Pancreas (tissue), 10 donors: ENCODE data around the gene HS3ST6. TPM values are rescaled to one million over a fixed set of nuclear protein-coding genes. Genes with fewer than 3 reads are reported as not detected.
"Not testable (repeated sequence)": the region's sequence is repeated elsewhere in the genome, so short reads cannot be mapped to it uniquely, and the experiment has no call there.

Source experiments
- ATAC-seq, 4 donors: fragments of 200-7000 bp; cut with Tn5 transposase; one replicate each; pipeline versions ENCODE4 v1.8.0 to v1.9.1; 2020; ENCODE audit warnings: mild to moderate bottlenecking in 4 of 4, moderate library complexity in 4 of 4
- DNase-seq, 6 donors: peaks; one replicate each; pipeline ENCODE4 v3.0.0-alpha.2; 2020
- FAIRE-seq: peaks from 2 replicates; lab custom pipeline; 2012; peaks lifted over from hg19 to GRCh38; lab: Jason Lieb, UNC
- H3K27ac ChIP-seq, 4 donors: fragments of 200-600 bp; sonication (generic); 1 replicate in 3 of 4; 2 replicates in 1 of 4; pipeline versions ENCODE4 v1.5.0 to v1.8.0; 2020
- H3K27me3 ChIP-seq, 4 donors: fragments of 200-600 bp; one replicate each; pipeline ENCODE4 v1.8.0; 2021
- H3K36me3 ChIP-seq, 3 donors: fragments of 200-600 bp; sonication (generic) in 1 of 3; one replicate each; pipeline versions ENCODE4 v1.5.0 to v1.8.0; 2020 to 2021
- H3K4me1 ChIP-seq, 3 donors: fragments of 200-600 bp; one replicate each; pipeline ENCODE4 v1.8.0; 2021
- H3K4me3 ChIP-seq, 4 donors: fragments of 200-600 bp; sonication (generic) in 2 of 4; one replicate each; pipeline versions ENCODE4 v1.5.0 to v1.8.0; 2020 to 2021
- H3K9me3 ChIP-seq, 4 donors: fragments of 200-600 bp; one replicate each; pipeline ENCODE4 v1.8.0; 2021
- WGBS, 2 donors: extraction: QIAGEN DNeasy Blood & Tissue Kit; methylation state at CpG; one replicate each; pipeline ENCODE4 v1.1.7; 2013; 5-methylcytosine and 5-hydroxymethylcytosine counted together
- intact Hi-C, 3 donors: fragments of 100-400 bp; cut with DNase I; formaldehyde crosslinking; loops; one replicate each; pipeline versions ENCODE4 v1.11.1 to v1.14.2; 2022
- polyA plus RNA-seq, 2 donors: library from polyadenylated mRNA; stranded (reverse); fragments of 200-250 nt; gene quantifications; one replicate each; pipeline ENCODE4 v1.2.3, GENCODE V29; 2013
- total RNA-seq, 6 donors: library from RNA; stranded (reverse); fragmentation: NEBNext Ultra II Directional in 4 of 6; extraction: Animal tissue kit (Norgen Biotek cat#: 25700) in 4 of 6; gene quantifications; one replicate each; pipeline versions ENCODE4 v1.2.1 to v1.2.4, GENCODE V29; 2021 to 2023
- TF ChIP-seq, protein P1 (sequence below), 4 donors: fragments of 200-600 bp; sonication (generic) in 3 of 4; IDR thresholded peaks; one replicate each; pipeline versions ENCODE4 v1.5.0 to v1.8.0; 2021; ENCODE audit warnings: antibody characterized with exemption in 4 of 4
- donor health status: healthy with polysubstance abuse.
- donor health status: DM: no; HTN: no; CAD: no; lungs with moderate emphysema.
- donor health status: DM: no; HTN: no; CAD: no.
- donor health status: control.
- donor health status: control.
- donor health status: Bipolar disorder and iron deficiency.
- donor health status: DM: yes; HTN: yes; CAD: no.
- donor health status: DM: no; HTN: no; CAD: no.
- donor health status: DM: no; HTN: no; CAD: no.
- donor health status: DM: yes; HTN: yes; CAD: no.

Gene HS3ST6
- total and polyA plus RNA-seq, 8 donors: 0.11 TPM; not detected in 7

DNA sequence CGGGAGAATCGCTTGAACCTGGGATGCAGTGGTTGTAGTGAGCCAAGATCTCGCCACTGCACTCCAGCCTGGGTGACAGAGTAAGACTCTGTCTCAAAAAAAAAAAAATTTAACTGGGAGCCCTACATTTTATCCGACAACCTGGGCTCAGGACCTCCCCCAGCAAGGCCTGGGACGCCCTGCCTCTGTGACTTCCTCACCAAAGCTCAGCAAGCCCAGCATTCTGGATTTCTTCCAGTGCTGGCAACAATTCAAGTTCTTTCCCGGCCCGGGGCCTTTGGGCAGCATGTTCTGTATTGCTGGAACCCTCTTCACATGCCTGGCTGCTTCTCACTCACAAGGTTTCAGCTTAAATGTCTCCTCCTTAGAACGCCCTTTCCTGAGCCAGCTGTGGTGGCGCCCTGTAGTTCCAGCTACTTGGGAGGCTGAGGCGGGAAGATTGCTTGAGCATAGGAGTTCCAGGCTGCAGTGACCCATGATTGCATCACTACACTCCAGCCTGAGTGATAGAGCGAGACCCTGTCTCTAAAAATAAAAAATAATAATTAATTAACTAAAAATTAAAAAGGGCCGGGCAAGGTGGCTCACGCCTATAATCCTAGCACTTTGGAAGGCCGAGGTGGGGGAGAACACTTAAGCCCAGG, 30.4 kb downstream of the HS3ST6 start:
- no peaks in the 10 kb centered on the region for H3K27me3 ChIP-seq

DNA sequence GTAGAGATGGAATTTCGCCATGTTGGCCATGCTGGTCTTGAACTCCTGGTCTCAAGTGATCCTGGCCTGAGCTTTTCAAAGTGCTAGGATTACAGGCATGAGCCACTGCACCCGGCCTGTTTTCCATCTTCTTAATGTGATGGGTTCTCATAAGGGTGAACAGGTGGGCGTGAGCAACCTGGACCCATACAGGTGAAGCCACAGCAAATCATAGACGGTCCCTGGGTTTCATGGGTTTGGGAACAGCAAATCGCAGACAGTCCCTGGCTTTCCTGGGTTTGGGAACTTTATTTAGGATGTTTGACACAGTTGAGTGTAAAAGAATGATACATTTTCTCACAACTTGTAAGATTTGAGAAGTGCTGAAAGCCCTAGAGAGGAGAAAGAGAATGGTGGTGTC, 33.3 kb downstream of the HS3ST6 start:
- ATAC-seq (no peak), FAIRE-seq (no peak), DNase-seq (peak in 1 of 6 donors; percentile 15)
- WGBS, 2 donors: 77 to 83% methylated on average over 5 of the region's 5 CpGs
- Histone ChIP-seq H3K9me3 (no peaks in the 10 kb centered on the region), H3K4me1 (no peaks in the 10 kb centered on the region), H3K27me3 (no peaks in the 10 kb centered on the region), H3K4me3 (no peak overlapping the region), H3K36me3 (no peaks in the 10 kb centered on the region), H3K27ac (no peak overlapping the region)
- intact Hi-C loops: no loop called here
- TF ChIP-seq, protein P1, sequence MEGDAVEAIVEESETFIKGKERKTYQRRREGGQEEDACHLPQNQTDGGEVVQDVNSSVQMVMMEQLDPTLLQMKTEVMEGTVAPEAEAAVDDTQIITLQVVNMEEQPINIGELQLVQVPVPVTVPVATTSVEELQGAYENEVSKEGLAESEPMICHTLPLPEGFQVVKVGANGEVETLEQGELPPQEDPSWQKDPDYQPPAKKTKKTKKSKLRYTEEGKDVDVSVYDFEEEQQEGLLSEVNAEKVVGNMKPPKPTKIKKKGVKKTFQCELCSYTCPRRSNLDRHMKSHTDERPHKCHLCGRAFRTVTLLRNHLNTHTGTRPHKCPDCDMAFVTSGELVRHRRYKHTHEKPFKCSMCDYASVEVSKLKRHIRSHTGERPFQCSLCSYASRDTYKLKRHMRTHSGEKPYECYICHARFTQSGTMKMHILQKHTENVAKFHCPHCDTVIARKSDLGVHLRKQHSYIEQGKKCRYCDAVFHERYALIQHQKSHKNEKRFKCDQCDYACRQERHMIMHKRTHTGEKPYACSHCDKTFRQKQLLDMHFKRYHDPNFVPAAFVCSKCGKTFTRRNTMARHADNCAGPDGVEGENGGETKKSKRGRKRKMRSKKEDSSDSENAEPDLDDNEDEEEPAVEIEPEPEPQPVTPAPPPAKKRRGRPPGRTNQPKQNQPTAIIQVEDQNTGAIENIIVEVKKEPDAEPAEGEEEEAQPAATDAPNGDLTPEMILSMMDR (IDR thresholded peaks at IDR 0.05): no peak

More for the DNA sequence above, 30.4 kb downstream of the HS3ST6 start:
- no peak for FAIRE-seq
- no peak overlapping the region for H3K4me3 ChIP-seq
- no peaks in the 10 kb centered on the region for H3K36me3 ChIP-seq
- intact Hi-C loops: no loop called here
- H3K4me1 ChIP-seq: no peaks in the 10 kb centered on the region
- TF ChIP-seq, protein P1 (IDR thresholded peaks at IDR 0.05): no peak
- peak in 2 of 6 donors; percentile 13 to 18 for DNase-seq
- no peak overlapping the region for H3K27ac ChIP-seq
- ATAC-seq: no peak
- WGBS, 2 donors: 74 to 80% methylated on average over 14 of the region's 14 CpGs
- H3K9me3 ChIP-seq: no peaks in the 10 kb centered on the region

- DNase-seq (peak in 2 of 6 donors; percentile 20 to 29), FAIRE-seq (no peak)
- TF ChIP-seq, protein P1 (IDR thresholded peaks at IDR 0.05): no peak
These were observed 34.0 kb downstream of the HS3ST6 start for GRCh38 chr16:1884155-1884760.

GRCh38 chr16:1881172-1881571, 37.0 kb downstream of the HS3ST6 start:
- H3K36me3 ChIP-seq, H3K27me3 ChIP-seq, intact Hi-C loops, H3K4me1 ChIP-seq, H3K27ac ChIP-seq, ATAC-seq, FAIRE-seq, H3K9me3 ChIP-seq, H3K4me3 ChIP-seq: not testable (repeated sequence)
- DNase-seq: peak in 1 of 6 donors; percentile 18
- 82 to 85% methylated on average over 9 of the region's 9 CpGs for WGBS, 2 donors

More at GRCh38 chr16:1884155-1884760, 34.0 kb downstream of the HS3ST6 start:
- H3K36me3 ChIP-seq: no peaks in the 10 kb centered on the region
- H3K27ac ChIP-seq: no peak overlapping the region
- H3K4me1 ChIP-seq: no peaks in the 10 kb centered on the region
- WGBS, 2 donors: 23 to 33% methylated on average over 13 of the region's 13 CpGs
- H3K27me3 ChIP-seq: no peaks in the 10 kb centered on the region
- H3K9me3 ChIP-seq: no peaks in the 10 kb centered on the region
- H3K4me3 ChIP-seq: no peak overlapping the region
- peak; percentile 63 to 85 (median 66) for ATAC-seq
- intact Hi-C loops: no loop called here

- Histone ChIP-seq H3K27ac (no peak overlapping the region), H3K9me3 (no peaks in the 10 kb centered on the region), H3K27me3 (no peaks in the 10 kb centered on the region), H3K4me3 (no peak overlapping the region), H3K36me3 (no peaks in the 10 kb centered on the region), H3K4me1 (no peaks in the 10 kb centered on the region)
- no peak for ATAC-seq
- no peak for FAIRE-seq
- no peak for DNase-seq
- intact Hi-C loops: no loop called here
- WGBS, 2 donors: 41 to 46% methylated on average over 2 of the region's 2 CpGs
- TF ChIP-seq, protein P1 (IDR thresholded peaks at IDR 0.05): no peak
These were observed 38.7 kb downstream of the HS3ST6 start for GRCh38 chr16:1879477-1879876.
